HCT116 (cell line): ENCODE measurements around the gene ASCC1.

ENCODE experiments used
- CBX3 ChIP-seq: IDR thresholded peaks from 2 replicates; pipeline ENCODE4 v1.6.1; 2012; ENCODE audit warnings: low read depth
- POLR2A ChIP-seq: IDR thresholded peaks from 2 replicates; pipeline ENCODE4 v1.7.0; 2011; ENCODE audit warnings: borderline replicate concordance; ENCODE audit not compliant: insufficient read depth, insufficient read length; ENCODE audit errors: extremely low read depth
- YY1 ChIP-seq: IDR thresholded peaks from 2 replicates; pipeline ENCODE4 v1.6.1; 2011; ENCODE audit warnings: low read length, low read depth, moderate library complexity, mild to moderate bottlenecking; ENCODE audit not compliant: insufficient replicate concordance; ENCODE audit errors: extremely low read depth
- TF ChIP-seq, protein P1 (sequence below), 3 experiments: fragments of 200-600 bp in 1 of 3; sonication (generic) in 1 of 3; IDR thresholded peaks in 2 of 3; conservative IDR thresholded peaks in 1 of 3; 2 replicates each; pipeline ENCODE4 v1.5.1; 2012 to 2017; ENCODE audit warnings: low read depth in 2 of 3, low read length in 2 of 3, antibody characterized with exemption in 1 of 3, borderline replicate concordance in 1 of 3, control low read depth in 1 of 3, mild to moderate bottlenecking in 1 of 3, mixed read lengths in 1 of 3, mixed run types in 1 of 3, moderate library complexity in 1 of 3; ENCODE audit not compliant: insufficient read depth in 1 of 3

DNA sequence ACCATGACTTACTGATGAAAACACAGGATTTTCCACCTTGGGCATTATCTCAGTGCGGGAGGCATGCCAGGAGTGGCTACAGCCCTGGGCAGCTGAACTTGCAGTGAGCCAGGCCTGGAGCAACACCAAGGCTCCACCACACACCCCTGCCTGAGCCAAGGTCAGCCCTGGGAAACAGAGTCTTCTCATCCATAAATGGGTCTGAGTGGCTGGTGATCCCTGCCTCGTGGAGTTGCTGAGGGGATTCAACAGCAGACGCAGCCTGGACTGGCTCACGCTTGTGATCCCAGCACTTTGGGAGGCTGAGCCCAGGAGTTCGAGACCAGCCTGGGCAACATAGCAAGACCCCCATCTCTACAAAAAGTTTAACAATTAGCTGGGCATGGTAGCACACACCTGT is 160.0 kb downstream of the ASCC1 start:
- TF ChIP-seq, protein P1, sequence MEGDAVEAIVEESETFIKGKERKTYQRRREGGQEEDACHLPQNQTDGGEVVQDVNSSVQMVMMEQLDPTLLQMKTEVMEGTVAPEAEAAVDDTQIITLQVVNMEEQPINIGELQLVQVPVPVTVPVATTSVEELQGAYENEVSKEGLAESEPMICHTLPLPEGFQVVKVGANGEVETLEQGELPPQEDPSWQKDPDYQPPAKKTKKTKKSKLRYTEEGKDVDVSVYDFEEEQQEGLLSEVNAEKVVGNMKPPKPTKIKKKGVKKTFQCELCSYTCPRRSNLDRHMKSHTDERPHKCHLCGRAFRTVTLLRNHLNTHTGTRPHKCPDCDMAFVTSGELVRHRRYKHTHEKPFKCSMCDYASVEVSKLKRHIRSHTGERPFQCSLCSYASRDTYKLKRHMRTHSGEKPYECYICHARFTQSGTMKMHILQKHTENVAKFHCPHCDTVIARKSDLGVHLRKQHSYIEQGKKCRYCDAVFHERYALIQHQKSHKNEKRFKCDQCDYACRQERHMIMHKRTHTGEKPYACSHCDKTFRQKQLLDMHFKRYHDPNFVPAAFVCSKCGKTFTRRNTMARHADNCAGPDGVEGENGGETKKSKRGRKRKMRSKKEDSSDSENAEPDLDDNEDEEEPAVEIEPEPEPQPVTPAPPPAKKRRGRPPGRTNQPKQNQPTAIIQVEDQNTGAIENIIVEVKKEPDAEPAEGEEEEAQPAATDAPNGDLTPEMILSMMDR (IDR thresholded peaks at IDR 0.05 in 2 of 3, conservative IDR thresholded peaks at IDR 0.05 in 1 of 3; ENCODE audit: borderline replicate concordance in 1 of 3, insufficient read depth in 1 of 3, low read depth in 2 of 3, low read length in 2 of 3), result no peak
- no peak for TF ChIP-seq POLR2A
- no peak for TF ChIP-seq CBX3
- TF ChIP-seq YY1, result no peak
